GDM1 (cell line): ENCODE data around the gene CRYGB.

Experiments
- DNase-seq: peaks from one replicate; lab custom pipeline; 2025; lab: John Stamatoyannopoulos, UW

Gene CRYGB, protein sequence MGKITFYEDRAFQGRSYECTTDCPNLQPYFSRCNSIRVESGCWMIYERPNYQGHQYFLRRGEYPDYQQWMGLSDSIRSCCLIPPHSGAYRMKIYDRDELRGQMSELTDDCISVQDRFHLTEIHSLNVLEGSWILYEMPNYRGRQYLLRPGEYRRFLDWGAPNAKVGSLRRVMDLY

DNA sequence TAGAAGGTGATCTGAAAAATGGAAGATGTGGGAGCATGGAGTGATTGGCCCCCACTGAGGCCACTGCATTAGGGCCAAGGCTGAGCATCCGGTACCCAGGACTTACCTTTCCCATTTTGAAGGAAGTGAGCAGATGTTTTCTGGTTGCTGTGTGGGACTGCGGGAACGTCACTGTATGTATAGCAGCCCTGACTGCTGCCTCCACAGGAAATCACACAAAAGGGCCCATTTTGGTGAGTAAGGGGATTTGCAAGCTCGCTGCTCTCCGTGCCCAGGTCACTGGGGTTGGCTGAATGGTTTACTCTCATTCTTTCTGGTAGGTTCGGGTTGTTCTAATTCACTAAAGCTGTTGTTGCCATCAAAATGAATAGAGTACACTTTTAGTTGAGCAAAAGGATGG lies at the start of gene CRYGB:
Gene CRYGB, minus strand, starts transcription at position 153 of the 400 bp plus-strand sequence. Its CDS starts 38 bp downstream, at position 115.
- no peak for DNase-seq

DNA sequence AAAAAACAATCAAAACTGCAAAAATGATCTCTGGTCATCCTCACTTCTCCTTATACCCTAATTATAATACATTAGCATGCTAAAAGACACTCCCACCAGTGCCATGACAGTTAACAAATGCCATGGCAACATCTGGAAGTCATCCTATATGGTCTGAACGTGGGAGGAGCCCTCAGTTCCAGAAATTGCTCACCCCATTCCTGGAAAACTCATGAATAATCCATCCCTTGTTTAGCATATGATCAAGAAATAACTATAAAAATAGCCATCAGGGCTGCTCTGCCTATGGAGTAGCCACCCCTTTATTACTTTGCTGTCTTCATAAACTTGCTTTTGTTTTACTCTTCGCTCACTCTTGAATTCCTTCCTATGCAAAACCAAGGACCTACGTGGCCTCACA lies 49.6 kb upstream of the CRYGB start:
- DNase-seq: no peak

DNA sequence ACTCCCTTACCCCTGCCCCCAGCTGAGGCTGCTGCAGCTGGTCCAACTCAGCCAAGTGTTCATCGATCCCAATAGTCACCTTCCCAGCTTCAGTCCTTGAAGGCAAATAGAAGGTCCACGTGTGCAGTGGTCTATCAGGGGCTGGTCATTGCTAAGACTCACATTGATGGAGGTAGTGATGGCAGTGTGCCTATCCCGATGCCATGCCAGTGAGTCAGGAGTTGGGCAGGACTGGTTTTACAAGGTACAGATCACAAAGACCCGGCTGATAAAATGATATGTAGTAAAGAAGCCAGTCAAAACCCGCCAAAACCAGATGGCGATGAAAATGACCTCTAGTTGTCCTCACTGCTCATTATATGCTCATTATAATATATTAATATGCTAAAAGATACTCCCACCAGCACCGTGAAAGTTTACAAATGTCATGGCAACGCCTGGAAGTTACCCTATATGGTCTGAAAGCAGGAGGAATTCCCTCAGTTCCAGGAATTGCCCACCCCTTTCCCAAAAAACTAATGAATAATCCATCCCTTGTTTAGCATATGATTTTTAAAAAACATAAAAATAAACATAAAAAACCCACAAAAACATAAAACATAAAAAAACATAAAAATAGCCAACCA lies 46.8 kb upstream of the CRYGB start:
- no peak for DNase-seq

DNA sequence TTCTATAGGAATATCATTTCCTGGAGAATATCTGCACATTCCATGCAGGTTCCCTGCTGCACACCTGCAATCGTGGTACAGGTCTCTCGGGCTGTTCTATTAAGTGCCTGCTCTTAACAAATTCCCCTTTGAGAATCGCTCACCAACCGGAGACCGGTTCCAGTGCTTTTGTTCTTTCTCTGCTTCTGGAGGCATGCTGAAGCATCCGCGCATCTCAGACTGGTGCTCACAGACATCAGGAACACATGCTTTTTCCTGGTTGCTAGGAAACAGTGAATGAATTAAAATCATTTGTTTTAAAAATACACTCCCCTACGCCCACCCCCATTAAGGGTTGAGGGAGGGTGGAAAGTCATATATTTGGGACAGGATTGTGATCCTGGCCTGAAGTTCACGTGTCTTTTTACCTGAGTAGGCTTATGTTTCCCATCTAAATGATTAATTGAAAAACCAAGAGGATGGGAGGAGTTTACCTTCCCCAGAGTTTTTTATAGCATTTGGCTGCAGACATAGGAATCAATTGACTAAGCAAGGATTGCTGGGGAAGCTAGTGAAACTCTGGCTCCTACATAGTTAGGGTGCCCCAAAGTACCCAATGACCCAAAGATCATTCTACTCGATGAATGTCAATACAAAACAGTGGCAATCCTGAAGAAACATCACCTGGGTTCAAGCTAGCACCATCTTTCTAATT lies 44.0 kb upstream of the CRYGB start, which contains the start of gene C2orf80:
Gene C2orf80, minus strand, starts transcription at position 221 of the 694 bp plus-strand sequence. CDS start 3,044 bp downstream, outside the sequence.
- no peak for DNase-seq

DNA sequence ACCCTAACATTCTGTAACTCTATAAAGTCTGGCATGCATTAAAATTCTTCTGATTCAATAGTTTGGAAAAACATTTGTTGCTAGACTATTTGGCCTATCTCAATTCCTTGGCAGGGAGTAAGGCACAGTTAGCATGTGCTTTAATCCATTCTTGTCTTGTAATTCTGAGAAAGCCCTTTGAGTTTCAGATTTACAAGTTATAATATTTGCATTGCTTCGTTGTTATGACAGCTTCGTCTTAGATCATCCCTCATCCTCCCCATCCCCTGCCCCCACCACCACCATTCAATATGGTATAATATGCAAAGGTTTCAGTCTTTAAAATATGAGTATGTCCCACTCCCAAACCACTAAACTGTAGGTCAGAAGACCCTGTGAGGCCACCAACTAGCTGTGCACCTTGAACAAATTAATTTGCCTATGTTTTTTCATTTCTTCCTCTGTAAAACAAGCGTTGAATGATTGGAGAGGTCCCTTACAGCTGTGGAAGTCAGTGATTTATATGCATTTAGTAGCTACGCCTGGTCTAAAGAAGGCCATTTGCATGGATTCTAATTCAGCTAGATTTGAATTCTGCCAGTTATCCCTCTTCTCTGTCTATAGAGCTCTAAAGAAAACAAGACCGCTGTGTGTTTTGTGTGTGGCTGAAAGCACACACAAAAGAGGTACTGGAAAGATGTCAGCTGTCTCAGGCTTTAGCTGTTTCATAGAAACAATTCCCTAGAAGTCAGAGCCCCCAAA lies 43.3 kb upstream of the CRYGB start:
- DNase-seq: no peak

DNA sequence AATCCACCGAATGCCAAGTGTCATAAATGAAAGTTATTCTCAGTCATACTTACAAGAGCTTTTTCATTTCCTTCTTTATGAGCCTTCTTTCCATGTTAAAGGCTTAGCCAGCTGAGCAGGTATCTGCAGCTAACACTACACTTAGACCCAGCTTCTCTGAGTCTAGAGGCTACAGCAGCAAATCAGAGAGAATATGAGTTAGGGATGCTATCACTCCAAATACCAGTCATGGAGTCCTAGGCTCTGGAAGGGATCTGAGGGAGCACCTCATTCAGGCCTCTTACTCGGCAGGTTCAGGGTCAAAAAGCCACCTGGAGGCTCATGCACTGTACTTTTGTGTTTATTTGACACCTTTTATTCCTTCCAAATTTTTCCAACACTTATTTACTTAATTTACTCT lies 40.9 kb upstream of the CRYGB start:
- DNase-seq: no peak

DNA sequence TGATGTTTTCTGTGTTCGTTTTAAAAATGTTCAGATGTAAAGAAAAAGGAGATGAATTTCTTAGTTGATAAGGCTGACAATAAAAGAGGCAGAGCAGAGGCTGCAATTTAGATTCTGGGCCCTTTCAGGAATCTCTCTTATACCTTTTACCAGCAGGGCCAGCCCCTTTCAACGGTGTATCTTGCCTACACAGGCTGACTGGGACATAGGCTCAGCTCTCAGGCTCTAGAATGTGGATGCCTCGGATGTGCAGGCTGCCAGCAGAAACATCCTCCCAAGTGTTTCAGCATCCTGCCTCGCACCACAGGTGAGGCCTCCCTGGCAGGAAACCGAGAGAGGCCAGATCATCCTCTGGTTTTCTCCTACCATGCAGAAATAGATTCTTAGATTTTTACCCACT lies 40.5 kb upstream of the CRYGB start:
- DNase-seq: no peak

DNA sequence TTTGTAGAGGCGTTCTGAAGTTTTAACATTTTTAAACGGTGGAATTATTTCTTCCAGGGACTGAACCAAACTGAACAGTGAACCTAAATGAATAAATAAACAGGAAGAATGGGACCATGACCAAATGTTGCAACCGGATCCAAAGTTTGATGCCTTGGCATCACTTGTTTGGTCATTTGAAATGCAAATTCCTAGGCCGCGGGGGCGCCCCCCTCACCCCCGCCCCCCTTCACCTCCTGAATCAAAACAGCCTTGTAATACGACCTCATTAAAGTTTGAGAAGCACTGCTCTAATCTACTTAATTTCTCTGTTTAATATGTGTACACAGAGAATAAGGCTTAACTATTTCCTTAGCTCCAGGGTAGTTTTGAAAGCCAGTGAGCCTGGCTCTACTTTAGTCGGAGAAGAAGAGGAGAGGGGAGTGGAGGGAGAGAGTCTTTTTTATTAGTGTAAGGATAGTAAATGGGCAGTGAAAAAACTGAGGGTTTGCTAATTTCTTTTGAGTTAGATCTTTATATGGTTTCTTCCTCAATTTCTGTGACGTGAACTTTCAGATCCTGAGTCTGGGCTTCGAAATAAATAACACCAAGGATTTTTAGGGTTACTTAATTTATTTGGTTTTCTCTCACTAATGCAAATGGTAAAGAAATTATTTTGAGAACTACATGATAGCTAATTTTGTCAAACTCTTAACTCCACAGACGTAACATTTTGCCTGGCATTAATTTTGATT lies 38.2 kb upstream of the CRYGB start:
- no peak for DNase-seq

DNA sequence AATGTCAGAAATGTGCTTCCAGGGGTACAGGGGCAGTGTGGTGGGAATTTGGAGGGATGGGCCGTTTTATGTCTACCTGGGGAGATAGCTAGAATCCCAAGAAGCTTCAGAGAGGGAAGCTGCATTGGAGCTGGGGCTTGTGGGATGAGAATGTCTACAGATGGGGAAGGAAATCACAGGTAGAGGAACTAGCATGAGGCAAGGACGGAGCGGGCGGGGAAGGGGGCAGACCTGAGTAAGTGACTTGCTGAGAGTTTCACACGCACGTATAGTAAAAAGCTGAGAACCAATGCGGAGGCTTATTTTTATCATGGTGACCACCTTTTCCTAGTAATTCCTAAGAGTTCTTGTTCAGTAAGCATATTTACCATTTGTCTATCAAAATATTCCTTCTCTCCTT lies 37.6 kb upstream of the CRYGB start:
- DNase-seq: no peak

DNA sequence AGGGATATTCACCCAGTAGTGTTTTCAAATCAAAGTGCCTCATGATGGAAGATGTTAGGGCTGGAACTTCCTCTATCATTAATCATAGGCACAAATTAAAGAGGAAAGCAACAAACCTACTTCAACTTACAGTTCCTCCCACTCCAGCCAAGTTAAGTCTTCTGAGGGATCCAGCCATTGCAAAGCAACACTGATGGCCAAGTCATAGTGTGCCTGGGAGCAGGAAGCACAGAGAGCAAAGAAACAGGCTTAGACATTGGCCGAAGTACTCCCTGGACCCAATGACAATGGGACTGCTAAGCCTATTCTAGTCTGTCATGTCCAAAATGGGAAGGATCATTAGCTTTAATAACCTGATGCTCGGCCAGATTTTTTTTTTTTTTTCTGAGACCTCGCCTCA lies 36.9 kb upstream of the CRYGB start:
- no peak for DNase-seq

DNA sequence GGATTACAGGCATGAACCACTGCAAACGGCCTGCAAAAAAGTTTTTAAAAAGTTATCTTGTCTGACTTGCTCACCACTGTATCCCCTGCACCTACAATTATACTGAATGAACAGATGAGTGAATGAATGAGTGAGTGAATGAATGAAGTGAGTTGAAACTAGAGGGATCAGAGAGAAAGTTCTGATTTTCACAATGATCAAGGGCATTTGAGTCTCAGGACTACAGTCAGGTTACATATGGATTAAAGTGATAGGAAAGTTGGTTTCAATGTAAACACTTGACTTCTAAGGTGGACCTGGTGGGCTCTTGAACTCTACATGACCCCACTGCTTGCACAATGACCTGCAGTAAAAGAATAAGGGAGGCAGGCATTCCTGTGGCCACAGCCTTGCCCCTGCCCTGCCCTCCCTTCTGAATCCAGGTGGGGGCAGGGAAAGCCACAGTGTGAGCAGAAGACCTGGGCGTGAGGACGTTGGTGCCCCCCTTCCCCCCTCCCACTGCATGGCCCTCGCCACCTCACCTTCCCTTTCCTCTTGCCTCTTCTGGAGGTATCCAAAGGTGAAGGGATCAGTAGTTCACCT lies 33.2 kb upstream of the CRYGB start:
- DNase-seq: no peak

DNA sequence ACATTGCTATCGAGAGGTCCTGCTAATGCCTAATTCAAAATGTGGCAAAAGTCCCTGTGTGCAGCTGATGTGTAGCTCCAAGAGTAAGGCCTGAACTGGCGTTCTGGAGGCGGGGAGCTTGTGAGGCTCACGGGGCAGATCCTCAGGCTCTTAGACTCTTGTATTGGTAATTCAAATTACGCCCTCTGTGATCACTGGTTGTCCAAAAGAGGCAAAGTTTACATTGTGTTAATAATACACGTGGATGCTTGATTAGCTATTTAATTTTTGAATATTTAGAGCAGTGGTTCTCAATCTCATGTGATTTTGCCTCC lies 29.8 kb upstream of the CRYGB start:
- no peak for DNase-seq

DNA sequence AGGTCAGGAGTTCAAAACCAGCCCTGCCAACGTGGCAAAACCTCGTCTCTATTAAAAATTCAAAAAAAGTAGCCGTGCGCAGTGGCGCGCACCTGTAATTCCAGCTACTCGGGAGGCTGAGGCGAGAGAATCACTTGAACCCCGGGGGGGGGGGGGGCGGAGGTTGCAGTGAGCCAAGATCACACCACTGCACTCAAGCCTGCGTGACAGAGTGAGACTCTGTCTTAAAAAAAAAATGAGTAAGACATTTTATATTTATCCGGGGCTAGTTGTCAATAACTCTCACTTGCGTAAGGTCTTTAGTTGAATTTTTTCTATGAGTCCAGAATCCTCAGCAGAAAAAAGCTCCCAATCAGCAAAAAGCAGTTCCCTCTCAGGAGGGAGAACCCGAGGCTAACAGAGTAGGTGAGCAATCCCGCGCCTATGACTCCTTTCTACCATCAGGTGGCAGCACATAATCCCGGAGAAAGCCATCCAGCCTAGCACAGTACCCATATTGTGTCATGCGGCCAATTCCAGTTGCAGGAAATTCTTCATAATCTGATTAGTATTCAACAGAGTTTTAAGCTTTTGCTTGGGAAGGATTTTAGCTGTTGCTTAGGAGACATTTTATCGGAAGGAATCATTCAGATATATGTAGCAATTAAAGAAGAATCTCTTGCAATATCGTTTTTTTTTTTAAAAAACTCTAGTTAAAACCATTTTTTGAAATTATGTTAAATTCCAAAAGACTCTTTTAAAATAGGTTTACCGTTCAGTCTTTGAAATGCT lies 29.3 kb upstream of the CRYGB start:
- peak; percentile 74 for DNase-seq

DNA sequence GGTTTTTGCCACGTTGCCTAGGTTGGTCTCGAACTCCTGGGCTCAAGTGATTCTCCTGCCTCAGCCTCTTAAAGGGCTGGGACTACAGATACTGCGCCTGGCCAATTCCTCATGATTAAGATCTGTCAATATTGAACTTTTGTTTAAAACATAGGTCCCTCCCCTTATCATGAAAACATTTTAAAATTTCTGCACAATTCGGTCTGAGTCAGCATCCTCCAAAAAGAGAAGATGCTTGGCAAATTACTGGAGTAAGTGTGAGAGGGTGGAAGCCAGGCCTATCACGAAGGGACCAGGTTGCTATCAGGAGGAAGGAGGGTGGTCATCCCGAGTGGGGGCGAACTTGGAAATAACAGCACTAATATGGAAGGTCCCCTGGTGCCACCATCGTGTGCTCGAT lies 28.2 kb upstream of the CRYGB start:
- DNase-seq: no peak

DNA sequence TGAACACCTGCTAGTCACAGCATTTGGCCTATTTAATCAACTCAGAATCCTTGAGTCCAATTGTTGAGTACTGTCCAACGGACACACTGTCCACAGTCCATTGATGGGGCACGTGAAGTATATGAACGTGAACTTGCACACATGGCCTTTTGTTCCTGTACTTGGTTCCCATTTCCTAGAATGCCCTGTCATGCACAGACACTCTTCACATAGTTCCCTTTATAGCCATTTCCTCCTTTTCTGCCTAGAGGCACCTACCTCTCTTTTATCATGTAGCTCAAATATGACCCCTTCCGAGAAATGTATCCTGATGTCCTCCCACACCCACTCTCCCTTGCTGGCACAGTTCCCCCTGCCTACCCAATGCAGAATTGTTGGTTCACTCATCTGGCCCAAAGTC lies 26.2 kb upstream of the CRYGB start:
- peak; percentile 67 for DNase-seq

DNA sequence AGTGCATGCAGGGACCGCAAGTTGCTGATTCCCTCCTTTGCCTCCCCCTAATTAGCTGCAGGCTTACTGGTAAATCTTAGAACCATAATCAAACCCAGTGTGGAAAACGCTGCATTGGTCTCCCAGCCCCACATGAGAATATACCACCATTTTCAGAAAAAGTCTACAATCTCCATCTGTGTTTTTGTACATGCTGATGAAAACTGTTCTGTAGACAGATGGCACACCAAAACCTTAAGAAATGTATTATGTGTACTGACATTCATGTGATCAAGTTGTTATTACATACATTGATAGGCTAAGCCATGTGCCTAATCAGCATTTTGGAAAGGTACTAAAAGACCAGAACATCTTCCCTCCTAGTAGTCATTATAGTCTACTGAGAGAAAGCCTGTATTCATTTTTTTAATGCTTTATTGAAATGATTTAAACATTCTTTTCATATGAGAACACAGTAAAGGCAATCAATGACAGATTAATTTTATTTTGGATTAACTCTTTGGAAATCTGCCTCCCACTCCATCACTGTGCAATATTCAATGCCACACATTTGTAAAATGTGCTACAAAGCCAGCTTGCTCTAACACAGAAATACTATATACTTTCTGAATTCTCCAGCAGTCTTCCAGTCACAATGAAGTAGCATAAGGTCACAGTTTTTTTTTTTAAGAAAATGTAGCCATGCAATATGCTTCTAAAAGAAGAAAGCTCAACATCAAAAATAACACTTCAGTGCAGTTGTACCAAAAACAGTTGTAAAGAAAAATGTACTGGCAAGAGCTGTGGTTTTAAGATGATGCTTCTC lies 19.2 kb upstream of the CRYGB start:
- no peak for DNase-seq

DNA sequence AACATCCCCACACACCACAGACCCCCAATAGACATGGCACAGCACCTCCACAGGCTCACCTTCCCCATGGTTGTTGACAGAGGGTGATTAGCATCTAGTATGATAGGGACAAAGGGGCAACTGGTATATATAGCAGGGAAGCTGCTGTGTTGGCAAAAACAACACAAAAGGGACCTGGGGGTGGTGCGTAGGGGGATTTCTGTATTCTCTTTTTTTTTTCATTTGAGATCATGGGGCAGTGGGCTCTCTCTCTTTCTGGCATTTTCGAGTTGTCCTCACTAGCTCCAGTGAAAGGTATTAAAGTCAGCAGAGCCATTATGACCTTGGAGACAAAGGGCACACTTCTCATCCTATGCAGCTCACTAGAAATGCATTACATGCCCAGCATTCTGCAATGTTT lies 17.5 kb upstream of the CRYGB start, which contains the start of gene CRYGA:
Gene CRYGA, minus strand, starts transcription at position 101 of the 400 bp plus-strand sequence. Its CDS starts 33 bp downstream, at position 68.
- DNase-seq: no peak

DNA sequence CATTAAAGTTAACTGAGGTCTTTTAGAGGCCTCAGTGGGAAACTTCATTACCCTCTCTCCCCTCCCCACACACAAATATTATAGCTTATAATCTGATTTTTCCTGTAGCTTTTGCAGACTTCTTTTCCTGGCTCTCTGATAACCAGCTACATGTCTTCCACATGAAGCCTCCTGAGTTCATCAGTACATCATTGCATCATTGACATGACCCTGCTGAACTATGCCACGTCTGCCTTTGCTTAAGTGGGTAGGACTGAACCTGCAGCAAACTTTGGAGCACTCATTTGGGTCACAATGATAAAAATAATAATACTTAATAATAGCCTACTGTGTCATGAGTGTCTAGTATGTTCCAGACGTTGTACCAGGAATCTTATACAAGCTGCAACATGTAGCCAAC lies 10.5 kb upstream of the CRYGB start:
- DNase-seq: no peak

DNA sequence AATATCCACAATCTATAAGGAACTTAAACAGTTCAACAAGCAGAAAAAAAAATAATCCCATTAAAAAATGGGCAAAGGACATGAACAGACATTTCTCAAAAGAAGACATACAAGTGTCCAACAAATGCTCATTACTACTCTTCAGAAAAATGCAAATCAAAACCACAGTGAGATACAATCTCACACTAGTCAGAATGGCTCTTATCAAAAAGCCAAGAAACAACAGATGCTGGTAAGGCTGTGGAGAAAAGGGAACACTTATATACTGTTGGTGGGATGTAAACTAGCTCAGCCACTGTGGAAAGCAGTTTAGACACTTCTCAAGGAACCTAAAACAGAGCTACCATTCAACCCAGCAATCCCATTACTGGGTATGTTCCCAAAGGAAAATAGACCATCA lies 7.2 kb upstream of the CRYGB start:
- DNase-seq: no peak

DNA sequence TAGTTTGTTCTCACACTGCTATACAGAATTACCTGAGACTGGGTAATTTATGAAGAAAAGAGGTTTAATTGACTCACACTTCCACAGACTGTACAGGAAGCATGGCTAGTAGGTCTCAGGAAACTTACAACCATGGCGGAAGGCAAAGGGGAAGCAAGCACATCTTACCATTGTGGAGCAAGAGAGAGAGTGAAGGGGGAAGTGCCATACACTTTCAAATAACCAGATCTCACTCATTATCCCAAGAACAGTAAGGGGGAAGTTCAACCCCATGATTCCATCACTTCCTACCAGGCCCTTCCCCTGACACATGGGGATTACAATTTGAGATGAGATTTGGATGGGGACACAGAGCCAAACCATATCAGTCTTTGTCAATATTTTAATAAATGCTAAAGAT lies 5.0 kb upstream of the CRYGB start:
- peak; percentile 43 for DNase-seq
